ENCODE data around the gene PHC2.

Gene PHC2

DNA sequence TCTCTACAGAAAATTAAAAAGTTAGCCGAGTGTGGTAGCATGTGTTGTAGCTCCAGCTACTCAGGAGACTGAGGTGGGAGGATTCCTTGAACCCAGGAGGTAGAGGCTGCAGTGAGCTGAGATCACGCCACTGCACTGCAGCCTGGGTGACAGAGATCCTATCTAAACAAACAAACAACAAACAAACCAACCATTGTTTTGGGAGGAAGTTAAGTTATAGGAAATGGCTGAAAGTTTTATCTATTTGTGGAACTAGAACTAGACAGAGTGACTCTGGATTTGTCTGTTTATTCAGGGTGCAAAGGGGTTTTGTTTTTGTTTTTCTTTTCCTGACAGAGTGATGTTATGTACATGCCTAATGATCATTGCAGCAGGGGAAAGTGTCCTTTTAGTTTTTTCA lies 143.6 kb downstream of the PHC2 start:
- no peak for DNase-seq

GRCh38 chr1:33286451-33287185 lies 144.3 kb downstream of the PHC2 start:
- DNase-seq, result no peak

DNA sequence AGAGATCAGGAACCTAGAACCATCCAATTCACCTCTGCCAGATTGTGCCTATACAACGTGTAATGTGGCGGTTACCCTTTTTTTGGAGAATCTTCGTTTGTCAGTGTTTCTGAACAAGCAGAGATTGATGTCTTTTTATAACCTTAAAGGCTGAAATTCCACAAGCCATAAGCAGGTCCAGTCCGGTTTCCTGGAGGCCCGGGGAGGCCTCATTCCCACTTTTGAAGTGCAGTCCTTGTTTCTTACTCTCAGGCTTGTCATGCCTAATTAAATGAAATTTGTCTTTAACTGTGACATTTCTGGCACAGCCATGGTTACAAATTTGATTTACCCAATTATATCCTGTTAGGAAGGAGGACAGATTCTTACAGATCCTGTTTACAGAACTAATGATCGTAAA lies 146.8 kb downstream of the PHC2 start:
- no peak for DNase-seq

GRCh38 chr1:33282791-33283190 lies 148.1 kb downstream of the PHC2 start:
- no peak for DNase-seq

DNA sequence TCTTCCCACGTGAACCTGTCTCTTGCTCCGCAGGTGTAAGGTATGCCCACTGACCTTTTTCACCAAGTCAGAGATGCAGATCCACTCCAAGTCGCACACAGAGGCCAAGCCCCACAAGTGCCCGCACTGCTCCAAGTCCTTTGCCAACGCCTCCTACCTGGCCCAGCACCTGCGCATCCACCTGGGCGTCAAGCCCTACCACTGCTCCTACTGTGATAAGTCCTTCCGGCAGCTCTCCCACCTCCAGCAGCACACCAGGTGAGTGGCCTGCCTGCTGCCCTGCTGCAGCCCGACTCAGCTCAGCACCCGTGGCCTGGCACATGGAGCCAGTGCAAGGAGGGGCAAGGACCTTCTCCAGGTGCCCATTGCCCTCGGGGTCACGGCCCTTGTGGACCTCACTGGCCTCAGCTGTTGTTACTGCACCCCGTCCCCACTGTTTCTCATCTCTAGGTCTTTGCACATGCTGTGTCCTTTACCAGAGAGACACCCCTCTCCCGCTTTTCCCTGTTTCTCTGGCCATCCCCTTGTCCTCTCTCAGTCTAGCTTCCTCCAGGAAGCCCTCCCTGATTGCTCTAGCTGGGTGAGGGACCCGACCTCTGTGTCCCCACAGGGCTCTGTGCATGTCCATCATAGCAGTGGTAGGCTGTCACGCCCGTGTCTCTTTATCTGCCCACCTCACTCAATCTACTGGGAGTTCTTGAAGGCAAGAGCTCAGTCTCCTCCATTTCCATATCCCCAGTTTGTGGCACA lies 149.2 kb downstream of the PHC2 start:
- DNase-seq, result no peak

DNA sequence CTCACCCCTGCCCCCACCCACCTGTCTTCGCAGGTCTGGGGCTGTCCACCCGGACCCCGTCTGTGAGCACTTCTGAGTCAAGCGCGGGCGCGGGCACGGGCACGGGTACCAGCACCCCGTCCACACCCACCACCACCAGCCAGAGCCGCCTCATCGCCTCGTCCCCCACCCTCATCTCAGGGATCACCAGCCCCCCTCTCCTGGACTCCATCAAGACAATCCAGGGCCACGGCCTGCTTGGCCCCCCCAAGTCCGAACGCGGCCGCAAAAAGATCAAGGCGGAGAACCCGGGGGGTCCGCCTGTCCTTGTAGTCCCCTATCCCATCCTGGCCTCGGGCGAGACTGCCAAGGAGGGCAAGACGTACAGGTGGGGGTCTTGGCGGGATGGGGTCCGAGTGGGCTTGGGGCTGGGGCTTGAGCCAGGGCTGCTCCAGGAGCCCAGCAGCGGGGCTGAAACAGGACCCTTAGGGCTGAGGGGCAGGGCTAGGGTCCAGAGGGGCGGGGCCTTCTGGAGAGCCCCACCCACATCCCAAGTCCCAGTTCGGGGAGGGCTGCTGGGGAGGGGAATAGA lies 150.7 kb downstream of the PHC2 start:
- DNase-seq, result no peak

GRCh38 chr1:33277488-33278084 lies 153.3 kb downstream of the PHC2 start:
- no peak for DNase-seq

DNA sequence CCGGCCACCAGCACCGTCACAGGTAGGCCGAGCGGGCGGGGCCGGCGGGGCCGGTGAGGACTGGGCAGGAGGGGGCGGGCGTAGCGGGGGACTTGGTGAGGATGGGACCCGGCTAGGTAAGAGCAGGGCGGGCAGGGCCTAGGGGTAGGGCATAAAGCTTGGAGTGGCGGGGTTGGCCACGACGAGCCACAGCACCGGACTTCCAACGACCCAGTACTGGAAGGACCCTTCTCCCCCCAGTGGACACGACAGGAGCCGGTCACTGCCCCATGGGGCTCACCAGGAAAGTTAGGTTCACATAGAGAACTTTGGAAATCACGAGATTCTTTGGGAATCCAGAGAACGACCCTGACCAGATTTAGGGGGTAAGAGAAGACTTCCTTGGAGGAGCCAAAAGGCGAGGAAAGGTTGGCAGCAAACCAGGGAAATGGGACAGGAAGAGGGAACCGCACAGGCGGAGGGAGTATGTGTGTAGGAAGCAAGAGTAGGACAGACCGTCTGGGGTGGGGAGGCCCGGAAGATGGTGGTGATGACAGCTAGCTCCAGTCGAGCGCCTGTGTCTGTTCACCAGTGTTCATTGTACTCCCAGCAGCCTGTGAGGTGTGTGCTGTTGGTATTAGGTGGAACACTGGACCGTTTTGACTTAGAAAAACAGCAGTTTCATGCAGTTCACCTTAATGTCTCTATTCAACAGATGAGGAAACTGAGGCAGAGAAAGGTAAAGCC lies 154.2 kb downstream of the PHC2 start:
- no peak for DNase-seq

DNA sequence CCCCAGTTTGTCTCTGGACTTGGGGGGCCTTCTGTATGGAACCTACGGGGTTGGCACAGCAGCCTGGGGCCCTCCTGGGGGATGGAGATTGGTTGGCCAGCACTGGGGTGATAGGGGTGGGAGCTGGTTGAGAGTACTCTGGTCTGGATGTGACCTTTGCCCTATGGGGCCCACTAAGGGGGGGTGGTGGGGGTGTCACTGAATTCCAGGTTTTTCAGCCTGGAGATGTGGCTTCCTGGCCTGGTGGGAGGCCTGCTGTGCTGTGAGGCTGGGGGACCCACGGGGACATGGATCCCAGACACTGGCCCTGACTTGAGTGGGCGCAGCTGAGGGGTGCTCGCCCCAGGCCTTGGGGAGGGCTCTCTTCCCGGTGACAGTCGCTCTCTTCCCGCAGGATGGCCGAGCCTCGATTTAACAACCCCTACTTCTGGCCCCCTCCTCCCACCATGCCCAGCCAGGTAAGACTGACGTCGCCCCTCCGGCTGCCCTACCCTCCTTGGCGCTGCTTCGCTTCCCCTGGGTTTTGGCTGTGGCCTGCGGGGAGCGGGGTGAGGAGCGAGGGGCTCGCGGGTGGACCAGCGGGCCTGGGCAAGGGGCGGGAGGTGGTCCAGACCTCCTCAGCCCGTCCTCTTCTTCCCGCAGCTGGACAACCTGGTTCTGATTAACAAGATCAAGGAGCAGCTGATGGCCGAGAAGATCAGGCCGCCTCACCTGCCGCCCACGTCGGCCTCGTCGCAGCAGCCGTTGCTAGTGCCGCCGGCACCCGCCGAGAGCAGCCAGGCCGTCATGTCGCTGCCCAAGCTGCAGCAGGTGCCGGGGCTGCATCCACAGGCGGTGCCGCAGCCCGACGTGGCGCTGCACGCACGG lies 155.0 kb downstream of the PHC2 start:
- no peak for DNase-seq

DNA sequence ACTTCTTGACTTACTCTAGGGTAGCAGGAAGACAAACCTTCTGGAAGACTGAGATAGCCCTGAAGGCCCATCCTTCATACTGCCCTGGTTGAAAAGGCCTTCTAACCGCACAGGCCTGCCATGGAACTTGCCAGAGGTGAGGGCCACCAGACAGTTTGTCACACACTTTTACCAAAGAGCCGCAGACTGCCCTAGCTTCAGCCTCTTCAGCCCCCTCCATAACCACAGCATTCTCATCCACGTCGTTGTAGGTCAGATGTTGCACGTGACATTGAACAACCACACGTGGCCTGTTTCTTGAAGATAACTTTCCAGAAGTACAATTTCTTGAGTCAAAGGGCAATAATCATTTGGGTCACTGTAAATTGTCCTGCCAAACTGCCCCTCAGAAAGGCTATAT lies 155.7 kb downstream of the PHC2 start:
- no peak for DNase-seq

GRCh38 chr1:33274446-33274845 lies 156.4 kb downstream of the PHC2 start:
- no peak for DNase-seq

GRCh38 chr1:33273961-33274371 lies 156.9 kb downstream of the PHC2 start:
- DNase-seq, result no peak

Data from NCI-H1092 (cell line).